DLD1 (cell line): ENCODE results near the gene GPC3.

ENCODE experiments used
- in situ Hi-C: cut with HindIII; loops from 2 replicates; pipeline ENCODE4 v1.10.0; 2017; ENCODE audit warnings: low sequenced_read_pairs

Gene GPC3

DNA sequence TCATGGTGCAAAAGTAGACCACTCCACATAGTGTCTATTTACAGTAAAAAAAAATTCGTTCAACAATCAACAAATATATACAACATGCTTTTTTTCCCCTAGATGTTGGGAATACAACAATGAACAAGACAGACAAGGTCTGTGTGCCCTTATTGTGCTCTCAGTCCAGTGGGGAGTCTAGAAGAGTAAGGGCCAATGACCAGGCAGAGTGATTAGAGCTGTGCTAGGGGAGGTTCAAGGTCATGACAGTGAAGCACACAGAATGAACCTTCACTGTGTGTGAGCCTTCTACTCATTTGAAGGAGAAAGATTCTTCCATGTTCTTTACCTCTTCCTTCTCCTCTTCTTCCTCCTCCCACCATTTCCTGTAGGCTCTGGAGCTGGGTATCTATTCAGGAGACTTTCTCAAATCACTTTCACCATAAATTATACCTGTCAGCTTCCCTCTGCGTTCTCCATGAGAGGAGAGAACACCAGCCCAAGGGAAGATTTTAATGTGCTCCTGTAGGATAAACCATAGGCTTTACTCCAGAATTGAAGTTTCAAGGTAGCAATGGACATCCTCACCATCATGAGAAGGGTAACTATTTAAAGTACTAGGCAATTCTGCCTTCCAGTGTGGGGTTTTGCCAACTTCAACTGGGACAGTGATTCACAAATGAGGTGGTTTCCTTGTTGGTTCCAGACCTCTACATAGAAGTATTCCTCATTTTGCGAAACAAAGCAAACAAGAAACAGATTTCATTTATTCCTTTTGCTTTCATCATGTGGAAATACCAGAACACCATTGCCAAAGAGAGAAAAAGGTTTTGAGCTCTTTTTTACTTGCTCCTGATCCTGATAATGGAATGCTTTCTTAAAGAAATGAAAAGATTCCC is 323.2 kb downstream of the GPC3 start:
- in situ Hi-C loops, result no loop called here

DNA sequence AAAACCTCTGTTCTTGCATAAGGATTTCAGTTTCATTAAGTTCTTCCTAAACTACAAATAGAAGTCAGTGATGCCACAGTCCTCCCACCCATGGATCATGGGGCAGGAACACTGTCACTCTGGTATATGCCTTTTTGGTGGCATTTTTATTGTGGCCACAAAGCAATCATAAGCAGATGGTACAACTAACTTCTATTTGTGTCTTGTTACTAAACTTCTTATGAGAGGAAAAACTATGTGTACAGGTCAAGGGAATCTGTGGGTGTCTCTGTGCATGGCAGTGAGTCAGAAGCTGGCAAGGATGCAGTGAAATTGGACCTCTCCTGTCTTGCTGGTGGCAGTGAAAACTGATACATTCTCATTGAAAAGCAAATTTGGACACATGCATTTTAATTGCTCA is 325.1 kb downstream of the GPC3 start:
- in situ Hi-C loops, result no loop called here

DNA sequence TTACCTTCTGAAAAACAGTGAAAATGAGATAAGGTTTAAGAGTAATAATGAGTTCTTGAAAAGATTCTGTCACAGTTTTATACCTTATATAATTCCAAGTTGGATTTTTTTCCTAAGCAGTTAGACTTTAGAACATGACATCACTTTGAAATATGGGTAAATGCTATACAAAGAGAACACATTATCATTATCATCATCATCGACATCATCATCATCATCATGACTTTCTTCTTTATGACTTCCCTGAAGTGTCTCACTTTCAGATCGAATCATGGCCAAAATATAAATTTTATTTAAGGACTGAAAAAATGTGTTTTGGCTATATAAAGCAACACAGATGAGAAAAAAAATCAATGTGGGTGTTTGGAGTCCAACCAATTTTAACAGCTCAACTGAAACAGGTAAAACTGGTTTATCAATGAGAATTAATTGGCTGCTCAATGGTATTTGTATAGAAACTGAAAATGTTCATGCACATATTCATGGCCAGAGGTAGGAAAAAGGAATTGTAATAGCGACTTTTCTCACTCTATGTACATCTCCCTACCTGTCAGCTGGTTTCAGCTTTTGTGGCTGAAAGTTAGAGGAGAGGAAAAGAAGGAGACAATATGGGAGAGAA is 327.0 kb downstream of the GPC3 start:
- in situ Hi-C loops, result no loop called here

DNA sequence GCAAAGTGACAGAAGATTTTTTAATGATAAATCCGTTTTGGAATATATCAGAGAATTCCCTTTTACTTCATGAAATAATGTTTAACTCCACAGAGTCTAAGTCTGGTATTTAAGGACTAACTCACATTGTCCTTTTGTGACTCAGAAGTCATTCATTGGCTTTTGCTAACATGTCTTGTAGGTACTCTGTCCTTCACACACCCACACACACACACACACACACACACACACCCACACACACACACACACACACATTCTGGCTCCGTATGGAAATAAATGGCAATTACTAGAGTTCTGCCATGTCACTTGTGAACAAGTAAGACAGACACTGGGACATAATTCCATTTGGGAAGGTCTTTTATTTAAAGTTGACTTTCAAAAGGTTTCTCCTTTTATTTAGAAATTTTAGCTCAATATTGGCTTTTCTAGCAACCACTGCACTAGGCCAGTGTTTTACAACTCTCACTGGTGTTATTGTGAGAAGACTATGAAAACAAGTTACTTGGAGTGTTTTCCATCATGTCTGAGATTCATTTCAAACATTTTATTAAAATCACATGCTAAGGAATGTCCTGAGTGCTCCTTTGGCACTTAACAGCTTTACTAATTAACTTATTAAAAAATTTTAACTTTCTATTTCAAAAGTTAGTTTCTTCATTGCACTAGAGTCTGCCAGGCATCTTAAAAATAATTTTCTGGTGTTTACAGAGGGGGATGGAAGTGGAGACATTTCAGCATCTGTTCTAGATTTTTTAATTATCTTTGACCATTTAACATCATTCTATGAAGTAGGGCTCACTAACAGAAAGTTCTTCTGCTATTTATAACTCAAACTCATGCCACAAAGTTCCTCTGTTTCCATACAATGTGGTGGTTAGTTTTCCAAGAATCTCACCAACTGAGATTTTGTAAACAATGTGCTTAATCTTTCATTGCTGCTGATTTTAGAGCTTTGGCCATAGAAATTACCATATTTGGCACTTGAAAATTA is 329.8 kb downstream of the GPC3 start:
- in situ Hi-C loops, result no loop called here

DNA sequence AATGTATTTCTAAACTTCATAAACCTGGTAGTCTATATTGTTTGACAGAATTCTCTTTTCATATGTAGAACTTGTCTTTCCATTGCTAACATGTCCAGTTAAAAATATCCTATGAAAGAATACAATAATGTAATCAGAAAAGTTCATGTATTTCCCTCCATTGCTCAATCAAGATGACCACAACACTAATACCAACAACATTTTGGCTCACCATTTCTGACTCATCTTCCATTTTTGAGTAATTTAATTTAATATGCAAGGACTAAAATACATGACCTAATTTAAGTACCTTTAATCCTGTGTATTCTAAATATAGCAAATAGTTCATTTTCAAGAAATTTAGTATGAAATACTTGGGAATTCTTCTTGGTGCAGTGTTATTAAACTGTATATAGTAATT is 330.6 kb downstream of the GPC3 start:
- in situ Hi-C loops, result no loop called here

DNA sequence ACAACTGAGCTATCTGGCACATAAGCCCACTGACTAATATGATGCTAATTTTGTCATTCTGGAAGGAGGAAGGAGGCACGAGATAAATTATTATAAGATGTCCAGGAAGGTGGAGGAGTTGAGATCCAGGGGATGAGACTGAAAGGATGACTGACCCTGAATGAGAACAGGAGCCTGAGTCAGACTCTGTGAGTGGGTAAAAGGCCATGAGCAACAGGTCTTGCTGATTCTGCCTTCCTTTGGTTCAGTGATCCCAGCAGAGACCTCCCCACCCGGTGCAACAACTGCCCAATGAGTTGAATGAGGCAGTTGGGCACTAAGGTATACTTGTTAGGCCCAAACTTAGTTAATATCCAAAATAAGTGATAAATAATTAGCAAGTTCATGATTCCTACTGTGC is 332.0 kb downstream of the GPC3 start:
- in situ Hi-C loops, result no loop called here

DNA sequence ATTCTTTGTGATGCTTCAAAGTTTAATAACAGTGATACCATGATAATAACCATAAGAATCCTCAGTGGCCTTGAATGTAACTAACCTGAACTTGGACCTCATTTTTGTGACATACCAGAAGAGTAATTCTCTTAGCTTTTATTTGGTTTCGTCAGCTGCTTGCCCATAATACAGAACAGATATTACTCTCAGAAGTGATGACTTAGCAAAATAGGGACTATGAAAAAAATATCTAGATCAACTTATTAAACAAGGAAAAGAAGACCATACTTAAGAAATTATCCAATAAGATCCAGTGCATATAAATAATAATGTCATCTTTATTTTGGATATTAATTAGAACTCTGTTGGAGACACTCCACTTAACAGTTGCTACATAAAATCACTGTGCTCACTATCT is 333.2 kb downstream of the GPC3 start:
- in situ Hi-C loops, result no loop called here

DNA sequence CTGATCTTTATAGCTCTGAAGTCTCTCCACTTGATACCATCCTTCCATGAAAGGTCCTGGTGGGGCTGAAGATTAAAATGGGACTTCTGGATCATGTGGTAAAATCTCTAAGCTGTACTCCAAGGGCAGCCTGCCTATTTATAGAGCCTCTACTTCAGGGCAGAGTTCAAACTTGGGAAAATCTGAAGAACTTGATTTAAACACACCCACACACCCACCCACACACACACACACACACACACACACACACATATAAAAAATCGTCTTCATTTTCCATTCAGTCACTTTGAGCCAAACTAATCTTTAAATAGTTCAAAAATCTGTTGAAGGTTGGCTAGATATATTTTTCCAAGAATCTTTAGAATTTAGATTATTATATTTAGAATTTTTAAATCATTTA is 335.2 kb downstream of the GPC3 start:
- in situ Hi-C loops, result no loop called here

DNA sequence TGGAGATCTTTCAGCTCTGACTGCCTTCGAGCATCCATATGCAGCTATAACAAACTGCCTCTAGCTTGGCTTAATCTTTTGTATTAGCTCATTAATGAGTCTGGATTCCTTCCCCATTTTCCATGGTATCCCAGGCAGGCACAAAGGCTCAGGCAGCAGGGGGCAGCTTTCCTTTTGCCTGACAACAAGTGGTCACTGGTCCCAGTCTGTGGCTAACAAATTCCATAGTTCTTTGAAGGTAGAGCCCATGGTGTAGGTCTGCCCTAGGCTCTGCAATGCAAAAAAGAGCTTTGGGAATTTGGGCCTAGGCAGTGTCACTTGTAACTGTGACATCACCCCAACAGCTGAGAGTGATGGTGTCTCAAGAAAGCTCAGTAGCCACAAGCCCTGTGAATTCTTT is 335.7 kb downstream of the GPC3 start:
- in situ Hi-C loops, result no loop called here

DNA sequence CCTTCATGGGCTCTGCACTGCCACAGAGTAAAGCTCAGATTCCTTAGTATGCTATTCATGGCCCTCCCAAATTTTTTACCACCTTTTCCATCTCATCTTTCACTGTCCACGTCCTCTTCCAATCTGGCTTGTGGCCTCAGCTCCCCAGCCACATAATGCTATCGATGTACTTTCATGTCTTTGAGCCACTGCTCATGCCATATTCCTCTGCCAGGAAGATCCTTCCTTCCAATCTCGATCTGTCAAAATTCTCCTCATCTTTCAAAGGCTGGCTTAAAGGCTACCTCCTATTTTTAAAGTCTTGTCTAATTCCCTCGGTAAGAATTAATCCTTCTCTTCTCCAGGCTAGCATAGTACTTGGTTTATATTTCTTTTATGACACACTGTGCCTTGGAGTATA is 336.8 kb downstream of the GPC3 start:
- in situ Hi-C loops, result no loop called here

DNA sequence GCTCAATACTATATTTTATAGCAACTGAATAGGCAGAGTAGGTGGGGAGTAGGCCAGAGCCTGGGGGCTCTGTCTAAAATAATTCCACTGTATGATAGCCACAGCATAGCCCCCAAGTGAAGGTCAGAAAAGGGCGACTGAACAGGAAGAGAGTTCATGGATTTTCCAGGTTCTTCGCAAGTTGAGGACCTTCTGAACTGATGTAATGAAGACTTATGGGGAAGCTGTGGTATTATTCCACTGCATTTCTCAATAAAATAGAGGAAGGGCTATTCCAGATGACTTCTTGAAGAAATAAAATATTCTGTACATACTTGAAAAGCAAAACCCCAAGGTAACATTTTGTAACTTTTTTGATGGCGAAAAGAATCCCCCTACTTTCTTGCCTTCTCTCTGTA is 338.7 kb downstream of the GPC3 start:
- in situ Hi-C loops, result no loop called here

DNA sequence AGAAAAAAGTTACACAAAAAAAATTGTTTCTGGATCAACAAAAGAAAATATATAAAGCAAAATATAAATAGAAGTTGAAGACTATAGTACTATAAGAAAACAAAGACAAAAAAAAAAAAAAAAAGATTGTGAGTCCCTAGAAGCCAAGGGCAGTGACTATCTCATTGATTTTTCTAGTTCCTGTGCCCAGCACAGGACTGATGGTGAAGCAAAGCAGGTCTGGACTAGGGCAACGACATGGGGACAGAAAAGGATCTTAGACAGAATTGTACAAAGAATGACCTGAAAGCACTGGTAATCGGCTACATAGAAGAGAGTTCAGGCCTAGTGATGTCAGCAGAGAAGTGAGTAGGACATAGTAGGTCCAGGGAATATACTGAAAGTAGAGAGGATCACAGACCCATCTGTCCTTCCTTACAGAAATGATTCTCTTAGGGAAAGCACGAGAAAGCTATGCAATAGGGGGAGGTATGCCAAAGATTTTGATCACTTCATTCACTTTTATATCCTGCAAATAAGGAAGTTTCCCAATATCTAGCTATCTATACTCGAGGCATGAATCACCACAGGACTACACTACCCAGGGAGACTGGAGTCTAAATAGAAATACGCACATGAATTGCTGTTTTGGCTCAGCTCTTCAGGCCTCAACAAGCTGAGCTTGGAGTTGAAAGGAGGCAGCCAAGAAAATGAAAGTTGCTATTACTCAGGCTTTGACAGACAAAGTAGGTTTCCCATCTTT is 339.2 kb downstream of the GPC3 start:
- in situ Hi-C loops, result no loop called here

DNA sequence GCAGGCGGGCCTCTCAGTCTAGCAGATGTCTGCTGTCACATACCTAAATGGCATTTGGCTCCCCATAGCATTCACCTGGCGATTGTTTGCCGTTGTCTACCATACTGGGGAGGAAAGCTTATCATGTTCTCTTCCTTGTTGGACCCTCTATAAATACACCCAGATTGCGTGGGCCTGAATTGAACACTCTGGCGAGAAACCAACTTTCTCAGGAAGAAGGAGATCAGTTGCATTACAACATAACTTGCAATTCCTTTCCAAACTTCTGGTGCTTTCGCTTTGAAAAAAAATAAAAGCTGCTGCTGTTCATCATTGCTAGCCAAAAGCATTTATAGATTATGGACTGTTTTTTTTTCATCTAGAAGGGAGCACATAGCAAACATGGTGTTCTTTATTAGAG is 340.1 kb downstream of the GPC3 start:
- in situ Hi-C loops, result no loop called here

DNA sequence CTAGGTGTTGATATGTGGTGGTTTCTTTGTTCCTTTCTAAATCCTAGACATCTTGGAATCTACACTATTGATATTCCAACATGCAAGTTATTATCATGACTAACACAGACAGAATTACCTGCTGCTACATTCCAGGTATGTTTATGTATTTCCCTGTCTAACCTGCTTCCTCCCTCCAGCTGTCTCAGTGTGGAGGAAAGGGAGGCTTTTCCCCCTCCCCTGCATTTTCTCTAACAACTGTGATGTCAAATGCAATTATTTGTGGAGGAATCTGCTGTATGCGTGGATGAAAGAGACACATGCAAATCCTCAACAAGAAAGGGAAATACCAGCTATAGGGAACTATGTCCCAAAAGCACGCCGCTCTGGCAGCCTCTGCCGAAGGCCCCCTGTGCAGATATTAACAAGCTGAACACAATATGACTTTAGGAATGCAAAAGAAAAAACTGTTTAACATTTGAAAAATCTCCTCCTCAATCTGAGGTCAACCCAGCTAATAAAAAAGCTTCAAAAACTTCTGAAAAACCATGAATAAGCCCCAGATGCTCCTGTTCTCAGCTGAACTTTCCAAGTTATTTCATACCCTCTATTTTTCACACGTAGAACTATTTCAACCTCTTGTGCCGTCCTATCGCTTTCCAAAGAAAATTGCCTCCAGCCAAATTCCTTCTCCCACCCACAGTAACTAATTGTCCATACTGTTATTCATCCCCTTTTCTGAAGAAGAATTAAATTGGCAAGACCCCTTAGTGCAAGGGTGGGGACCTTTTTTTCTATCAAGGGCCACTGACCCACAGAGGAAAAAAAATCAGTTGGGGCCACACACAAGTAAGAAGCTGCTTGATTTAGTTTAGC is 345.0 kb downstream of the GPC3 start:
- in situ Hi-C loops, result no loop called here

DNA sequence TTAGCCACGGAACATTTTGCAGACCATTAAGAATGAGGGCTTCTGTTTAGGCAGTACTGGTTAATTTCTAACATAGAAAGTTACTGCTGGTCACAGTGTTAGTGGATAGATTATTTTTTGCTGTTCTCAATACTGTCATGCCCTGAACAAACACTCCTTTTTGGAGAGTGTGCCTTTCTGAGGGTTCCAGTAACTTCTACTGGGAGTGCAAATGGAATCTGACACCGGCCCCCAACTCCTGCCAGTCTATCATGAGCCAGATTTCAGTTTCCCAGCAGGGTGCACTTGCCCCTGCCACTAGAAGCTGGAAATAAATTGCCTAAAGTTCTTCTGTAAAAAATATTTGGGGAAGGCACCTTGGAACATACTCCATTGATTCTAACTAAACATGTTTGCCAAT is 345.7 kb downstream of the GPC3 start:
- in situ Hi-C loops, result no loop called here

DNA sequence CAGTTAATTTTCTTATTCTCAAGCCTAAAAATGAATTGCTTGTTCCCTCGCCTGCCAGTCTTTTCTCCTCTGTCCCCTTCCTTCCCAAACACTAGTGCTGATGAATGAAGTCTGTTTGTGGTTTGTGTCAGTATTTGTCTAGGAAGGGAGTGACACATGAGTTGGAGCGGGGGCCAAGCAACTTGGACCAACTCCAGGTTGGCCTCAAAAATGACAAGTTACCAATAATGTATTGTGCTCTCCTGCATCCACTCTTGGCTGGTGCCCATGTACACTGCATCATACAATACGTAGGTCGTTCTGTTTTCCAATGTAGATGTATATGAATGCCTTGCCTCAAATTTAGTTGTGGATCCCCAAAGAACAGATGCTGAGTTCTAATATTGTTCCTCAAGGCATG is 347.1 kb downstream of the GPC3 start:
- in situ Hi-C loops, result no loop called here

DNA sequence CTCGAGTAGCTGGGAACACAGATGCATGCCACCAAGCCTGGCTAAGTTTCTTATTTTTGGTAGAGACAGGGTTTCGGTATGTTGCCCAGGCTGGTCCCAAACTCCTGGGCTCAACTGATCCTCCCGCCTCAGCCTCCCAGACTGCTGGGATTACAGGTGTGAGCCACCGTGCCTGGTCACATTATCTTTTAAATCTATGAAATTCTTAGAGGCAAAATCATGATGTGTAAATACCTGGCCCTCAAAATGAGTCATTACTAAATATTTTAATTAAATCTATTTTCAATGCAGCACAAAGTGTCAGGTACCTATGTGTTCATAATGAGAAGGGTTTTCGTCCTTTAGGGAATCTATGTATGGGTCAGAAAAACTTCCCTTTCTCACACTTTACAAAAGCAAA is 347.6 kb downstream of the GPC3 start:
- in situ Hi-C loops, result no loop called here

DNA sequence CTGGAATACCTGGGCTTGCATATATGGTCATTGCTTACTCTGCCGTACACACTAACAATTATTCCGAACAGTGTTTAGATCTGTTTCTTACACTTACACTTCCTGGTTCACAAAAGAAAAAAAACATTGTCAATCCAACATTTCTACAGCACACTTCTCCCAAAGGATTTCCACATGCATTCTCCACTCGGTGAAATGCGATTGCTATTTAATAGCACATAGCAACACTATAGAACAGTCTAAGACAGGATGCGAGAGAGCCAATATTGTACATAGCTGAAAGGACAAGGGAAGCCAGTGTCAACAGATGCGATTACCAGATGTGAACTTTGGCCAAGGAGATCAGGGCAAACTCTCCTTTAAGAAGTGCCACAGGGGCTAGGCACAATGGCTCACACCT is 349.4 kb downstream of the GPC3 start:
- in situ Hi-C loops, result no loop called here

DNA sequence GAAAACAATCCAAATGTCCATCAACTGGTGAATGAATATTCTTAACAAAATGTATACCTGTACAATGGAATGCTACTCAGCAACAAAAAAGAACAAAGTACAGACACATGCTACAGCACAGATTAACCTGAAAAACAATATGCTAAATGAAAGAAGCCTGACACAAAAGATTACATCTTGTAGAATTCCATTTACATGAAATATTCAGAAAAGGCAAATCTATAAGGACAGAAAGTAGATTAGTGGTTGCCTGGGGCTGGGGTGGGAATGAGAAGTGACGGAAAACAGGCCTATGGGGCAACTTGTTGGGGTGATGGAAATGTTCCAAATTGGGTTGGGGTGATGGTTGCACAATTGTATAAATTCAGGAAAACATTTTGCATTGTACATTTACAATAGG is 351.0 kb downstream of the GPC3 start:
- in situ Hi-C loops, result no loop called here

DNA sequence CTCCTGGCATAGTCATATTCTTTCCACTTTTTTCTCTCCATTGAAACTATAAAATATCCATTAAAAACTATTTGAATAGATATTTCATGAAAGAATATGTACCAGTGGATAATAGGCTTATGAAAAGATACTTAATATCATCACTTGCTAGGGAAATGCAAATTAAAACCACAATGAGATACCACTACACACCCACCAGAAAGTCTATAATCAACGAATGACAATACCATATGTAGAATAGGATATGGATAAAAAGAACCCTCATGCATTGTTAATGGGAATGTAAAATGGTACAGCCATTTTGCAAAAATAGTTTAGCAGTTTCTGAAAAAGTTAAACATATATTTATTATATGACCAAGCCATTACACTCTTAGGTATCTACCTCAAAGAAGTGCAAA is 351.4 kb downstream of the GPC3 start:
- in situ Hi-C loops, result no loop called here
